Gastroesophageal sphincter (tissue), 3 donors: ENCODE results near the gene FGF14.

Experiments
- CTCF ChIP-seq, 4 experiments: fragments of 200-600 bp in 2 of 4; fragments of 450-650 bp in 2 of 4; sonication (generic) in 1 of 4; IDR thresholded peaks; one replicate each; pipeline ENCODE4 v1.5.1; 2017 to 2019; ENCODE audit warnings: antibody characterized with exemption in 4 of 4, mild to moderate bottlenecking in 2 of 4, moderate library complexity in 2 of 4
- POLR2A ChIP-seq, 2 donors: fragments of 450-650 bp; IDR thresholded peaks; one replicate each; pipeline ENCODE4 v1.6.1; 2017; ENCODE audit warnings: antibody characterized with exemption in 2 of 2, mild to moderate bottlenecking in 2 of 2, moderate library complexity in 1 of 2

- TF ChIP-seq CTCF (IDR thresholded peaks at IDR 0.05) (no peak), POLR2A (IDR thresholded peaks at IDR 0.05) (no peak)
Observed at GRCh38 chr13:102346769-102347168, 55.1 kb downstream of the FGF14 start.
